Measurements from ENCODE around the gene CDC42EP4.

GRCh38 chr17:73290399-73291259, 21.2 kb downstream of the CDC42EP4 start:
- TF ChIP-seq EP300 (IDR thresholded peaks at IDR 0.05) (no peak), CTCF (IDR thresholded peaks at IDR 0.05) (no peak), POLR2A (IDR thresholded peaks at IDR 0.05) (no peak)

Data from tibial nerve (tissue), 4 donors.